DOHH2 (cell line): Measurements from ENCODE around the gene CD1B.

Experiments
- H3F3A ChIP-seq: fragments of 200-600 bp; sonication (generic), shearing (Covaris generic); 2 replicates; pipeline ENCODE4 v1.6.0; 2016; ENCODE audit warnings: antibody characterized with exemption, mild to moderate bottlenecking; ENCODE audit not compliant: control insufficient read depth, insufficient read depth
- H3K27ac ChIP-seq: fragments of 200-600 bp; sonication (generic); 2 replicates; pipeline ENCODE4 v1.5.1; 2014; ENCODE audit warnings: low read depth, mild to moderate bottlenecking, low read length, moderate library complexity
- H3K27me3 ChIP-seq: fragments of 200-600 bp; sonication (generic); 2 replicates; pipeline ENCODE4 v1.6.1; 2014; ENCODE audit warnings: mild to moderate bottlenecking, low read length, mixed read lengths; ENCODE audit not compliant: control insufficient read depth
- H3K36me3 ChIP-seq: fragments of 200-600 bp; sonication (generic); 2 replicates; pipeline ENCODE4 v1.6.1; 2014; ENCODE audit warnings: mild to moderate bottlenecking, low read length, moderate library complexity, mixed read lengths; ENCODE audit not compliant: control insufficient read depth
- H3K4me1 ChIP-seq: fragments of 200-600 bp; sonication (generic); 2 replicates; pipeline ENCODE4 v1.6.1; 2014; ENCODE audit warnings: mild to moderate bottlenecking, low read length, mixed read lengths; ENCODE audit not compliant: control insufficient read depth
- H3K4me2 ChIP-seq: fragments of 200-600 bp; sonication (generic); 2 replicates; pipeline ENCODE4 v1.6.0; 2014; ENCODE audit warnings: mild to moderate bottlenecking, low read length, moderate library complexity
- H3K4me3 ChIP-seq: fragments of 200-600 bp; sonication (generic); 2 replicates; pipeline ENCODE4 v1.5.1; 2014; ENCODE audit warnings: mild to moderate bottlenecking, low read length, mixed read lengths
- H3K79me2 ChIP-seq: fragments of 200-600 bp; sonication (generic); 2 replicates; pipeline ENCODE4 v1.6.1; 2014; ENCODE audit warnings: mild to moderate bottlenecking, low read length, mixed read lengths; ENCODE audit not compliant: control insufficient read depth
- H3K9me2 ChIP-seq: fragments of 200-600 bp; sonication (generic); replicated peaks from 2 replicates; pipeline ENCODE4 v1.6.1; 2014; ENCODE audit warnings: mild to moderate bottlenecking, low read length, mixed read lengths; ENCODE audit not compliant: control insufficient read depth
- H3K9me3 ChIP-seq: fragments of 200-600 bp; sonication (generic); 2 replicates; pipeline ENCODE4 v1.6.1; 2014; ENCODE audit warnings: antibody characterized with exemption, low read length, mixed read lengths; ENCODE audit not compliant: control insufficient read depth, insufficient read depth
- H4K20me1 ChIP-seq: fragments of 200-600 bp; sonication (generic); 2 replicates; pipeline ENCODE4 v1.6.0; 2014; ENCODE audit warnings: low read depth, mild to moderate bottlenecking, antibody characterized with exemption, low read length, moderate library complexity; ENCODE audit not compliant: control insufficient read depth, insufficient read depth
- CTCF ChIP-seq: fragments of 200-600 bp; sonication (generic); IDR thresholded peaks from one replicate; pipeline ENCODE4 v1.5.1; 2014; ENCODE audit warnings: antibody characterized with exemption, mild to moderate bottlenecking, low read depth, low read length; ENCODE audit not compliant: poor library complexity, severe bottlenecking
- EZH2phosphoT487 ChIP-seq: fragments of 200-600 bp; sonication (generic); IDR thresholded peaks from 2 replicates; pipeline ENCODE4 v1.6.1; 2017; ENCODE audit warnings: borderline replicate concordance, mild to moderate bottlenecking, antibody characterized with exemption, low read length, moderate library complexity, mixed read lengths

CD1B gene

GRCh38 chr1:158335213-158335532 is 3.8 kb upstream of the CD1B start:
- no peaks in the 10 kb centered on the region for H3K27me3 ChIP-seq
- H4K20me1 ChIP-seq, result no peaks in the 10 kb centered on the region
- no peaks in the 10 kb centered on the region for H3F3A ChIP-seq
- no peak overlapping the region for H3K4me2 ChIP-seq
- H3K4me1 ChIP-seq, result peaks cover 13% of the 10 kb centered on the region
- H3K79me2 ChIP-seq, result no peaks in the 10 kb centered on the region
- H3K27ac ChIP-seq, result no peak overlapping the region
- H3K4me3 ChIP-seq, result no peak overlapping the region
- no peaks in the 10 kb centered on the region for H3K36me3 ChIP-seq
- TF ChIP-seq EZH2phosphoT487, result no peak
- no peak for TF ChIP-seq CTCF
- H3K9me3 ChIP-seq, result no peaks in the 10 kb centered on the region
- no peaks in the 10 kb centered on the region for H3K9me2 ChIP-seq

DNA sequence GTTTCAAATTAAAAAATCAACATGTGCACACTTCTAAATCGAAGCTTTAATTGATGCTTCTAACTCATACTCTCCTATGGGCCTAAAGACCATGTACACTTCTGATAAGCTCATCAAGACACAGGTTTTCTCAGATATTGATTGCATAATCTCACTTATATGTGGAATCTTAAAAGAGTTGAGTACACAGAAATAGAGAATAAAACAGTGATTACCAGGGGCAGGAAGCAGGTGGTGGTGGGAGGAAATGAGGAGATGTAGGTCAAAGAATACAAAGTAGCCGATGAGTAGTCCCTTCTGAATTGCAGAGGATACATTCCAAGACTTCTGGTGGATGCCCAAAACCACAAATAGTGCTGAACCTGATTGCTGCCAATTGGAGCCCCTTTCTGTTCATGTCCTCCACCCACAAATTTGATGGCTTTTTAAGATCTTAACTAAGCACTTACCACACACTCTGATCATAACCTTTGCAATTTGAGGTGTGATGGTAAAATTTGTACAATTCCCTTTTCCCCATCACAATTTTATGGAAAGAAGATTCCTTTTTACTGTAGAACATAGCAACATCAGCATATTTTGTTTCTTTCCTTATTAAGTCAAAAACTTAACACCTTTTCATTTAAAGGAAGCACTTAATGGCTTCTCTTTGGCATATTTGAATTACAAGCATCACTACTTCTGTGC is 3.3 kb upstream of the CD1B start:
- Histone ChIP-seq H3K36me3 (no peaks in the 10 kb centered on the region), H3K9me2 (no peaks in the 10 kb centered on the region), H3K9me3 (no peaks in the 10 kb centered on the region), H3K27me3 (no peaks in the 10 kb centered on the region), H3K4me1 (peaks cover 14% of the 10 kb centered on the region), H3K4me3 (no peak overlapping the region), H3K27ac (no peak overlapping the region), H3F3A (no peaks in the 10 kb centered on the region), H4K20me1 (no peaks in the 10 kb centered on the region), H3K4me2 (no peak overlapping the region), H3K79me2 (no peaks in the 10 kb centered on the region)
- no peak for TF ChIP-seq CTCF
- no peak for TF ChIP-seq EZH2phosphoT487

DNA sequence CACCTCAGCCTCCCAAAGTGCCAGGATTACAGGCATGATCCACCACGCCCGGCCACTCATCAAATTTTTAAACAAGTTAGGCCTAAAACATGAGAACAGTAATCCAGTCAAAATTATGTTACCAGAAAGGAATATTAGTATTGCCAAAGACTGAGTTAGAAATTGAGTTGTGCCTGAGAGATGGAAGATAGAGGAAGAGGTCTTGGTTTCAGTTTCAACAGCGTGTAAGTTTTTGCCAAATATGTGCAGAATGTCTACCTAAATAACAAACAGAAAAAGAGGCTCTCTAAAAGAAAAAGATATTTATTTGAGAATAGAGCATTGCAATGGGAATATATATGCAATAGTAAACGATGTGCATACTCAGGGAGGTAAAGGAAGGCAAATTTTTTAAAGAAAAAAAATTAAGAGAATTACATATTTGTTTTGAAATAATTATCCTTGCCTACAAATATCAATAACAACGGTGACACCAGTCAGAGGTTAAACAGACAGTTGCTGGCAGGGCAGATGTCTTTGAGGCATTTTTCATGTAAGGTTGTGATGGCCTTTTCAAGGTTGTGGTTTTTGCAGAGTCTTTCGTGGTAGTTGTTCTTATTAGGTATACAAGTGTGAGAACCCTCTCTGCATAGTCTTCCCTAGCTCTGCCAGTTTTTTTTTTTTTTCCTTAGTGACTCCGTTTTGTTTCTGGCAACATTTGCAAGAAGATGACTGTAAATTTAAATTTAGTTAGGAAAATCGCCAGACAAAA is 2.2 kb upstream of the CD1B start:
- Histone ChIP-seq H3F3A (no peaks in the 10 kb centered on the region), H3K9me3 (no peaks in the 10 kb centered on the region), H3K27me3 (no peaks in the 10 kb centered on the region), H3K4me2 (no peak overlapping the region), H3K4me1 (peaks cover 17% of the 10 kb centered on the region), H3K9me2 (no peaks in the 10 kb centered on the region), H3K27ac (no peak overlapping the region), H3K36me3 (no peaks in the 10 kb centered on the region), H3K4me3 (no peak overlapping the region), H3K79me2 (no peaks in the 10 kb centered on the region), H4K20me1 (no peaks in the 10 kb centered on the region)
- TF ChIP-seq EZH2phosphoT487 (no peak), CTCF (no peak)
